ENCODE data around the gene MLIP.

DNA sequence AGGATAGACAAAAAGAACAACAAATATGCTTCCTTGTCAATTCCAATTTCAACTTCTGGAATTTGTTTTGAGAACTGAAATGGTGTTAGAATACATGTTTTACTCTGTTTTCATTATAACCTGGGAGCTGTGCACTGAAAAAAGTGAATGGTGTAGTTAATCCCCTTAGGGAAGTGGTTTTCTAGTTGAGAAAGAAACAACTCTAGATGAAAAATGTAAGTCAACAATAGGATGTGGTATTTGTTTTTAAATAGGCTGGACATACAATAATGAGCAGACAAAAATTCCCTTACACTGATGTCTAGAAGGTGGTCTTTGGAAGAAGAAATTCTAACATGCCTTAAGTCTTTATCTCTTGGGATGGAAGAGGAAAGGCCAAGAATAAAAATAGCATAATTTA lies 137.1 kb downstream of the MLIP start:
- TF ChIP-seq, protein P1, sequence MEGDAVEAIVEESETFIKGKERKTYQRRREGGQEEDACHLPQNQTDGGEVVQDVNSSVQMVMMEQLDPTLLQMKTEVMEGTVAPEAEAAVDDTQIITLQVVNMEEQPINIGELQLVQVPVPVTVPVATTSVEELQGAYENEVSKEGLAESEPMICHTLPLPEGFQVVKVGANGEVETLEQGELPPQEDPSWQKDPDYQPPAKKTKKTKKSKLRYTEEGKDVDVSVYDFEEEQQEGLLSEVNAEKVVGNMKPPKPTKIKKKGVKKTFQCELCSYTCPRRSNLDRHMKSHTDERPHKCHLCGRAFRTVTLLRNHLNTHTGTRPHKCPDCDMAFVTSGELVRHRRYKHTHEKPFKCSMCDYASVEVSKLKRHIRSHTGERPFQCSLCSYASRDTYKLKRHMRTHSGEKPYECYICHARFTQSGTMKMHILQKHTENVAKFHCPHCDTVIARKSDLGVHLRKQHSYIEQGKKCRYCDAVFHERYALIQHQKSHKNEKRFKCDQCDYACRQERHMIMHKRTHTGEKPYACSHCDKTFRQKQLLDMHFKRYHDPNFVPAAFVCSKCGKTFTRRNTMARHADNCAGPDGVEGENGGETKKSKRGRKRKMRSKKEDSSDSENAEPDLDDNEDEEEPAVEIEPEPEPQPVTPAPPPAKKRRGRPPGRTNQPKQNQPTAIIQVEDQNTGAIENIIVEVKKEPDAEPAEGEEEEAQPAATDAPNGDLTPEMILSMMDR (IDR thresholded peaks at IDR 0.05) = no peak
- TF ChIP-seq POLR2AphosphoS5 (IDR thresholded peaks at IDR 0.05) = no peak

Measured in breast epithelium (tissue), 3 donors.